PC-3 (cell line): ENCODE results near the gene ADCY3. TPM values are rescaled to one million over a fixed set of nuclear protein-coding genes. Genes with fewer than 3 reads are reported as not detected.

Experiments used
- ATAC-seq: fragments of 200-7000 bp; cut with Tn5 transposase; 2 replicates; pipeline ENCODE4 v1.9.1; 2020; ENCODE audit warnings: mild to moderate bottlenecking, moderate library complexity
- BruUV-seq: library from RNA; stranded (reverse); fragments of 400-500 nt; replicated peaks from 2 replicates; lab custom pipeline; 2021; lab: Mats Ljungman, UMichigan
- CTCF ChIA-PET: fragments of 300-600 bp; sonication (Branson Sonifier 250); formaldehyde crosslinking; loops from one replicate; lab custom pipeline; 2022; ENCODE audit warnings: antibody characterized with exemption; lab: Charles Lee
- POLR2A ChIA-PET: fragments of 300-600 bp; sonication (Branson Sonifier 250); formaldehyde crosslinking; loops from one replicate; lab custom pipeline; 2022; ENCODE audit warnings: antibody characterized with exemption; ENCODE audit not compliant: unreplicated experiment; lab: Charles Lee
- DNase-seq: peaks from one replicate; pipeline ENCODE4 v3.0.0-alpha.2; 2015
- H2AFZ ChIP-seq: fragments of 300-600 bp; sonication (generic); 2 replicates; pipeline ENCODE4 v1.6.0; 2016; ENCODE audit warnings: antibody characterized with exemption, low read length
- H3F3A ChIP-seq: fragments of 300-600 bp; sonication (generic); one replicate; pipeline ENCODE4 v1.6.0; 2017; ENCODE audit warnings: antibody characterized with exemption, low read length, control low read depth, mild to moderate bottlenecking; ENCODE audit not compliant: unreplicated experiment
- H3K27ac ChIP-seq: fragments of 300-600 bp; sonication (generic); 2 replicates; pipeline ENCODE4 v1.5.1; 2016; ENCODE audit warnings: mild to moderate bottlenecking, low read length
- H3K27me3 ChIP-seq: fragments of 300-600 bp; sonication (generic); 2 replicates; pipeline ENCODE4 v1.6.1; 2016; ENCODE audit warnings: low read length, mixed read lengths
- H3K36me3 ChIP-seq: fragments of 300-600 bp; sonication (generic); 2 replicates; pipeline ENCODE4 v1.6.1; 2016; ENCODE audit warnings: low read depth, mixed run types, low read length, mixed read lengths
- H3K4me1 ChIP-seq: fragments of 300-600 bp; sonication (generic); 2 replicates; pipeline ENCODE4 v1.5.1; 2016; ENCODE audit warnings: low read length; ENCODE audit not compliant: insufficient read depth
- H3K4me2 ChIP-seq: fragments of 300-600 bp; sonication (generic); 2 replicates; pipeline ENCODE4 v1.6.0; 2016; ENCODE audit warnings: low read length
- H3K4me3 ChIP-seq: fragments of 300-600 bp; sonication (generic); 2 replicates; pipeline ENCODE4 v1.5.1; 2016; ENCODE audit warnings: mild to moderate bottlenecking, low read length, mixed read lengths
- H3K79me2 ChIP-seq: fragments of 300-600 bp; sonication (generic); 2 replicates; pipeline ENCODE4 v1.6.1; 2017; ENCODE audit warnings: low read length, mixed read lengths
- H3K9ac ChIP-seq: fragments of 300-600 bp; sonication (generic); 2 replicates; pipeline ENCODE4 v1.6.0; 2016; ENCODE audit warnings: mild to moderate bottlenecking, low read length
- H3K9me2 ChIP-seq: fragments of 300-600 bp; sonication (generic); replicated peaks from 2 replicates; pipeline ENCODE4 v1.6.1; 2016; ENCODE audit warnings: mixed run types, low read length, mixed read lengths
- H3K9me3 ChIP-seq: fragments of 300-600 bp; sonication (generic); 2 replicates; pipeline ENCODE4 v1.6.1; 2016; ENCODE audit warnings: low read length, mixed read lengths
- H4K20me1 ChIP-seq: fragments of 300-600 bp; sonication (generic); 2 replicates; pipeline ENCODE4 v1.6.1; 2016; ENCODE audit warnings: low read length, mixed read lengths
- EZH2 ChIP-seq: fragments of 300-600 bp; sonication (generic); IDR thresholded peaks from one replicate; pipeline ENCODE4 v1.6.1; 2017; ENCODE audit warnings: antibody characterized with exemption, mild to moderate bottlenecking, low read length; ENCODE audit not compliant: unreplicated experiment
- EZH2phosphoT487 ChIP-seq: fragments of 300-600 bp; sonication (generic); IDR thresholded peaks from 2 replicates; pipeline ENCODE4 v1.6.1; 2018; ENCODE audit warnings: mild to moderate bottlenecking, antibody characterized with exemption, low read length, borderline replicate concordance
- intact Hi-C: fragments of 100-400 bp; cut with micrococcal nuclease; formaldehyde crosslinking; loops from 2 replicates; pipeline ENCODE4 v1.9.0; 2023
- total RNA-seq: library from RNA; depleted of rRNA; stranded (reverse); fragments of >200 nt; gene quantifications from 2 replicates; pipeline ENCODE4 v1.2.3, GENCODE V29; 2014
- TF ChIP-seq, protein P1 (sequence below): fragments of 300-600 bp; sonication (generic); conservative IDR thresholded peaks from 2 replicates; pipeline ENCODE4 v1.5.1; 2017; ENCODE audit warnings: antibody characterized with exemption, low read depth, mild to moderate bottlenecking, low read length

The ADCY3 gene
- total RNA-seq, 1 experiment from 2014 or later: 52.0 TPM

DNA sequence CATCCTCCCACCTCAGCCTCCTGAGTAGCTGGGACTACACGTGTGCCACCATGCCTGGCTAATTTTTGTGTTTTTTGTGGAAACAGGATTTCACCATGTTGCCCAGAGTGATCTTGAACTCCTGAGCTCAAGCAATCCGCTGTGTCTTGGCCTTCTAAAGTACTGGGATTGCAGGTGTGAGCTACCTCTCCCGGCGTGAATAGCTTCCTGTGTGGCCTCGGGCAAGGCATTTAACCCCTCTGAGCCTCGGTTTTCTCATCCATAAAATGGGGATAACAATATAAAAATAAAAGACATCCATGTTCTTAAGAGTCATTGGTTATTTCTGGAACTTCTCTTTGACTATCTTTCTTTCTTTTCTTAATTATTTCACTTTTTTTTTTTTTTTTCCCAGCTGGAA lies 19.3 kb upstream of the ADCY3 start:
- Histone ChIP-seq H3K9me2 (no peaks in the 10 kb centered on the region), H3K4me2 (no peak overlapping the region), H3K9ac (no peak overlapping the region), H3K27me3 (no peaks in the 10 kb centered on the region), H3K4me1 (no peaks in the 10 kb centered on the region), H3K4me3 (no peak overlapping the region), H3K79me2 (no peaks in the 10 kb centered on the region), H3K27ac (no peak overlapping the region), H2AFZ (no peak overlapping the region), H3F3A (no peaks in the 10 kb centered on the region), H3K36me3 (no peaks in the 10 kb centered on the region), H3K9me3 (no peaks in the 10 kb centered on the region), H4K20me1 (no peaks in the 10 kb centered on the region)
- BruUV-seq: no TSS peak
- DNase-seq (no peak), ATAC-seq (no peak)
- CTCF ChIA-PET: no interaction called here
- intact Hi-C loops: no loop called here
- TF ChIP-seq, protein P1, sequence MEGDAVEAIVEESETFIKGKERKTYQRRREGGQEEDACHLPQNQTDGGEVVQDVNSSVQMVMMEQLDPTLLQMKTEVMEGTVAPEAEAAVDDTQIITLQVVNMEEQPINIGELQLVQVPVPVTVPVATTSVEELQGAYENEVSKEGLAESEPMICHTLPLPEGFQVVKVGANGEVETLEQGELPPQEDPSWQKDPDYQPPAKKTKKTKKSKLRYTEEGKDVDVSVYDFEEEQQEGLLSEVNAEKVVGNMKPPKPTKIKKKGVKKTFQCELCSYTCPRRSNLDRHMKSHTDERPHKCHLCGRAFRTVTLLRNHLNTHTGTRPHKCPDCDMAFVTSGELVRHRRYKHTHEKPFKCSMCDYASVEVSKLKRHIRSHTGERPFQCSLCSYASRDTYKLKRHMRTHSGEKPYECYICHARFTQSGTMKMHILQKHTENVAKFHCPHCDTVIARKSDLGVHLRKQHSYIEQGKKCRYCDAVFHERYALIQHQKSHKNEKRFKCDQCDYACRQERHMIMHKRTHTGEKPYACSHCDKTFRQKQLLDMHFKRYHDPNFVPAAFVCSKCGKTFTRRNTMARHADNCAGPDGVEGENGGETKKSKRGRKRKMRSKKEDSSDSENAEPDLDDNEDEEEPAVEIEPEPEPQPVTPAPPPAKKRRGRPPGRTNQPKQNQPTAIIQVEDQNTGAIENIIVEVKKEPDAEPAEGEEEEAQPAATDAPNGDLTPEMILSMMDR: no peak
- no peak for TF ChIP-seq EZH2
- TF ChIP-seq EZH2phosphoT487: no peak
- POLR2A ChIA-PET: no interaction called here

DNA sequence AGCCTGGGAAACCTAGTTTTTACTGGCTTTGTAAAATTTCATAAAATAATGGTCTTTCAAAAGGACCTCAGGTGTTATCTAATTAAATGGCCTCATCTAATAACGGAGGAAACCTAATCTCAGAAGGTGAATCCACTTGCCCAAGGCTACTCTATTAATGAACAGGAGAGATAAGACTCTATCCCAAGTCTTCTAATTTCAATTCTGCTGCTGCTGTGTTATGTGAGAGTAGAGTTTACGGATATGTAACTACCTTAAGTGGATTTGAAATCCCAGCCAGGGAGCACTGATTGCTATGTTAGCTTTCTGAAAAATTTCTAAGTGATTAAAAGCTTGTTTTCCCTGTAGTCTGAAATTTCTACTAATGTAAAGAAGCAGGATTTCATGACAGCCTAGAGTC lies 17.2 kb upstream of the ADCY3 start:
- Histone ChIP-seq H3K9me3 (no peaks in the 10 kb centered on the region), H3K9ac (no peak overlapping the region), H3K79me2 (no peaks in the 10 kb centered on the region), H3K36me3 (no peaks in the 10 kb centered on the region), H3K27me3 (no peaks in the 10 kb centered on the region), H3K4me1 (no peaks in the 10 kb centered on the region), H3K4me2 (0 out of 2 replicates have a peak overlapping the region, but pooled peaks have one; percentile 21), H2AFZ (peak overlapping the region; percentile 33; the same call in 1 of the 2 replicates), H3K9me2 (no peaks in the 10 kb centered on the region), H4K20me1 (no peaks in the 10 kb centered on the region), H3K27ac (no peak overlapping the region), H3K4me3 (no peak overlapping the region), H3F3A (no peaks in the 10 kb centered on the region)
- no TSS peak for BruUV-seq
- ATAC-seq: no peak
- POLR2A ChIA-PET: no interaction called here
- CTCF ChIA-PET: interaction anchor here (0.7 kb wide), 1 partner anchor 107 kb away, joined by 3 read pairs; no protein-coding TSS in a partner anchor
- intact Hi-C loops: no loop called here
- DNase-seq: no peak
- TF ChIP-seq EZH2phosphoT487 (no peak), EZH2 (no peak)
- TF ChIP-seq, protein P1: no peak

DNA sequence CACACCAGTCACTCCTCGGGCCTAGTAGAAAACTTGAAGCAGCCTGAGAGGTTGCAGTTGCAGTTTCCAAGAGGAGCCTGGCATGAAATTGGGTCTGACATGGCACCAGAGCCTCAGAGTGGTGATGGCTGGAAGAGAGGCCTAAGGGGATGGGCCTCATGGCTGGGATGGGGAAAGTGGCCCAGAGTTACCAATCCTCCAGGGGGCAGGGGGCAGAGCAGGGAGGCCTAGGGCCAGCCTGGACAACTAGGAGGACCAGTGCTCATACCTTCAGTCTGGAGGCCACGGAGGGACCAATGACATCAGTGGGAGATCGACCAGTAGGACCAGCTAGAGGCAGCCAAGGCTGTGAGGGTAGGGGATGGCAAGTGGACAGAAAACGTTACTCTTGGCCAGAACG lies 15.1 kb upstream of the ADCY3 start:
- no peak overlapping the region for H3K4me2 ChIP-seq
- H3K4me3 ChIP-seq: no peak overlapping the region
- ChIA-PET POLR2A (no interaction called here), CTCF (no interaction called here)
- no peak overlapping the region for H3K27ac ChIP-seq
- ATAC-seq (no peak), DNase-seq (no peak)
- no peaks in the 10 kb centered on the region for H3K27me3 ChIP-seq
- H3K79me2 ChIP-seq: no peaks in the 10 kb centered on the region
- no peaks in the 10 kb centered on the region for H4K20me1 ChIP-seq
- peaks cover 7% of the 10 kb centered on the region; the same call in 1 of the 2 replicates for H3K4me1 ChIP-seq
- intact Hi-C loops: no loop called here
- no peaks in the 10 kb centered on the region for H3K36me3 ChIP-seq
- TF ChIP-seq, protein P1: no peak
- no peak for TF ChIP-seq EZH2phosphoT487
- H3K9me3 ChIP-seq: no peaks in the 10 kb centered on the region
- H3K9me2 ChIP-seq: no peaks in the 10 kb centered on the region
- H3K9ac ChIP-seq: no peak overlapping the region
- H2AFZ ChIP-seq: no peak overlapping the region
- no TSS peak for BruUV-seq
- H3F3A ChIP-seq: no peaks in the 10 kb centered on the region
